GM19240 (cell line): ENCODE measurements around the gene FCRL6.

Experiments
- DNase-seq: peaks from one replicate; pipeline ENCODE4 v3.0.0; 2011; ENCODE audit warnings: low spot score; ENCODE audit not compliant: insufficient read length

FCRL6 gene

GRCh38 chr1:159835356-159835755 lies 33.2 kb downstream of the FCRL6 start:
- no peak for DNase-seq

GRCh38 chr1:159835862-159836525 lies 33.8 kb downstream of the FCRL6 start:
- DNase-seq: no peak

GRCh38 chr1:159838715-159839114 lies 36.6 kb downstream of the FCRL6 start:
- no peak for DNase-seq

- peak; percentile 68 for DNase-seq
Measured at GRCh38 chr1:159839116-159839849, 37.1 kb downstream of the FCRL6 start.

DNA sequence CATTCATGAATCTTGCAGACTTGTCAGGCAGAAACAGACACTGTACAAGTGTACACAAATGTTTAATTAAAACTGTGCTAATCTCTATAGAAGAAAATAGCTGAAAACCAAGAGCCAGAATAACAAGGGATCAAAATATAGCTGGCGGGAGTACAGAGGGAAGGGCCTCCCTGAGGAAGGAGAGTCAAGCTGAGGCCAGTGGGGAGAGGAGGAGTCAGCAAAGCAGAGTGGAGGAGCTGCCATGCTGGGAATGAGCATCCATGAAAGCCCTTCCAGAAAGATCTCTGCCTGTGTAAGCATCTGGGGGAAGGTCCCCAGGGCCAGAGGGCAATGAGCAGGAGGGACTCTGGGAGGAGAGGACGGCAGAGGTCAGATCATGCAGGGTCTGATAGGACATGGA lies 39.6 kb downstream of the FCRL6 start:
- DNase-seq: no peak

GRCh38 chr1:159843459-159843858 lies 41.3 kb downstream of the FCRL6 start:
- DNase-seq: no peak

DNA sequence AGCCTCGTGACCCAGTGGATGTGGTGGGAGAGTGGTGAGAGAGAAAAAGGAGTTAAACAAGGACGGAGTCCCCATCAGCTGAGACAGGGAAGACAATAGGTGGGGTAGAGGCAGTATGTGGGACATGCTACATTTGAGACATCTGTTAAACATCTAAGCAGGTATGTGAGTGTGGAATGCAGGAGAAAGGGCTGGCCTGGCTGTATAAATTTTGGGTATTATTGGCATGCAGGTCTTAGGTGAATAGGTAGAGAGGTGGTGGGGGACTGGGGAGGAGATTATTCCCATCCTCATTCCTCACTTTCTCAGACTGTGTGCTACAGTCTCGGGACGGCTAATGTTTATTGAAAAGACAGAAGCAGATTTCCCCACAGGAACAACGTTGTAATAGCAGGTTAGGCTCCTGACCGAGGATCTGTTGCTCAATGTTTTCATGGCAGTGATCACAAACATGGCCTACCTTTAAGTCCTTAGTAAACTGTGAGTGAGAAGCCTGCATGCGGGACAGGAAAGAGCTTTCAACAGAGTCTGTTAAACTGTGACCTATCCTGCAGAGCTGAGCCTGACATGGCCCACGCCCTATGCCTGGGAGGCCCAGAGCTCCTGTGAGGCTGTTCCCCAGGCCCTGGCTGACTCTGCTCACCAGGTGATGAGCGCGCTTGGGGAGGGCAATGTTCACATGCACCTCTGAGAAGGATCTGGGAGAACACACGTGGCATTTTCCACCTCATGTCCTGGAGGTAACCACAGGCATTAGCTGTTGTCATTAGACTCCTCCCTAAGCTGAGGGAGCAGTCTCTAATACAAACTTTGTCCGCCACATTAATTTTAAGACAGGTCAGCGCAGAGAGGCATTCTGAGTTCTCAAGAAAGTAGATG lies 43.8 kb downstream of the FCRL6 start:
- no peak for DNase-seq

- no peak for DNase-seq
Measured at GRCh38 chr1:159847231-159847630, 45.1 kb downstream of the FCRL6 start.

GRCh38 chr1:159848326-159848725 lies 46.2 kb downstream of the FCRL6 start:
- DNase-seq: no peak

- DNase-seq: no peak
Measured at GRCh38 chr1:159849626-159850366, 47.6 kb downstream of the FCRL6 start.

DNA sequence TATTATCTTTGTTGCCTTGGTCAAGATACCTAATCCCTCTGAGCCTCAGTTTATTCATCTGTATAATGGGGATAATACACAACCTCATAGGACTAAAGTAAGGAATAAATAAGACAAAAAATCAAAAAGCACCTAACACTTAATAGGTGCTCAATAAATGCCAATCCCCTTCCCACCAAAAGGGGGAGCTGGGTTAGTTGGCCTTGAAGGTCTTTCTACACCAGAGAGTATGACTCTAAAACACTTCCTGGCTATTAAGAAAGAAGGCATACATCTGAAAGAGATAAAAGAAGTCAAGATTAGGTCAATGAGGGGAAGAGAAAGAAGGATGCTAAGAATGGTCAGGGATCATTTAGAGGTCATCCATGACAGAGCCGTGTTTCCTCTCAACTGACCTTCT lies 49.2 kb downstream of the FCRL6 start:
- DNase-seq: no peak

DNA sequence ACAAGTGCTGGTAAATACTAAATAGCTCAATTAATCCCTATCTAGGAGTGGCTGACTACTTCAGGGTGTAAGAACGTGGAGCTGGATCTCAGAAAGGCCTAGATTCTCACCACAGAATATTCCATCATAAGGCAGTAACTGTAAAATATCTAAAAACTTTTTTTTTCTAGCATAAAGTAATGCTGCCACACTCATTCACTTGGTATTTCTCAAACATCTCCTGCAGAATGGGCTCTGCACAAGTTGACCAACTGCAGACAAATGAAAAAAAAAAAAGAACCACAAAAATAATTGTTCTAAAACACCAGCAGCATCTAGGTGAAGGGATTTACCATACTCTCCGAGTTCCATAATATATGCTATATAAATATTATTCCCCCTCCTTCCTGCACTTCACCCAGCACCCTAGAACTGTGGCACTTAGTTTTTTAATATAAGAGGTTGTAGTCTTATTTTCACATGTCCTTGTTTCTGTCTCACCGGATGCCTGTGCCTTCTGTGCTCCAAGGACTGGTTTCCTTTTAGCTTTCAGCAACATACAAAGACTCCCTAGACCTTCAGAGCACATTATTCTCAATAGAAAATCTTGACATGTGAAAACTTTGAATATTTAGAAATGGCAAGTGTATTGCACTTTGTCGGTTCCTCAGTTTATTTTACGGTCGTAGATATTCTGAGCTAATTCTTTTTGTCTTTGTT lies 51.4 kb downstream of the FCRL6 start:
- DNase-seq: no peak

GRCh38 chr1:159854116-159854692 lies 52.0 kb downstream of the FCRL6 start:
- no peak for DNase-seq

GRCh38 chr1:159854693-159855192 lies 52.6 kb downstream of the FCRL6 start:
- peak; percentile 45 for DNase-seq

- no peak for DNase-seq
Measured at GRCh38 chr1:159855709-159856108, 53.5 kb downstream of the FCRL6 start.

GRCh38 chr1:159856576-159856975 lies 54.4 kb downstream of the FCRL6 start:
- no peak for DNase-seq

DNA sequence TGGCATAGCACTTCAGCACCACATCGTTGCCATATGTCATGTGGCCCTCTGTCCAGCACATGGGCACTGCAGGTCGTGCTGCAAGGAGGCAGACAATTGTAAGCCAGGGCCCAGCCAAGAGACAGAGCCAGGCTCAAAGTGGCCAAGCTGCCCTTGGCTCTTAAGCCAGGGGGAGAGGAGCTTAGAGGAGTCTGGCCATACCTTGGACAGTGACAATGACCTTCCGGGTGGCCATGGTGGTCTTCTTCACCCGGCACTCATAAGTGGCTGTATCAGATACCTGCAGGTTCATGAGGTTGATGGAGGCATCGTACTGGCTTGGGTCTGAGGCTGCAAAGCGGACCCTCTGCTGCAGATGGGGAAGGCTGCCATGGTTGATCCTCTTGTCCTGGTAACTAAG lies 55.7 kb downstream of the FCRL6 start:
- DNase-seq: no peak

- DNase-seq: no peak
Measured at GRCh38 chr1:159859767-159860322, 57.7 kb downstream of the FCRL6 start.

- DNase-seq: no peak
Measured at GRCh38 chr1:159860456-159860855, 58.3 kb downstream of the FCRL6 start.

DNA sequence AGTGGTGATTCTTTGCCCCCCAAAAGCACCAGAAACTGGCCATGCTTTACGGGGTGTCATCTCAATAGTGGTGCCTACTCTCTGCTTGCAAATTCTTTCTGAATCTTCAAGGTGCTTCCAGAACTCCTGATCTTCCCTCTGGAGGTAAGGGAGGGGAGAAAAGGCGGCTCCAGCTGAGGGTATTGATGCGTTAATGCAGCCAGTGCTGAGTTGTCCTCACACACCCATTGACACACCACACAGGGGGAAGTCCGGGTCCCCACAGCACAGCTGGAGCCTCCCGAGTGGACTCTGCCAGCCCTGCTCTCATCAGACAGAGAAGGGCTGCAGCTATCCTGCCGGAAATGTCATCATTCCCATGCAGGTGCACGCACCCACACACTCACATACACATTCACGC lies 59.1 kb downstream of the FCRL6 start:
- DNase-seq: no peak
